ENCODE data around the gene CCL11. TPM values are rescaled to one million over a fixed set of nuclear protein-coding genes. Genes with fewer than 3 reads are reported as not detected.

The CCL11 gene
- not detected in 2 replicates for total RNA-seq

GRCh38 chr17:34285286-34285792 is at the start of gene CCL11:
Gene CCL11 (plus strand): TSS chr17:34285742. CDS start chr17:34285809, 67 bp downstream.

DNA sequence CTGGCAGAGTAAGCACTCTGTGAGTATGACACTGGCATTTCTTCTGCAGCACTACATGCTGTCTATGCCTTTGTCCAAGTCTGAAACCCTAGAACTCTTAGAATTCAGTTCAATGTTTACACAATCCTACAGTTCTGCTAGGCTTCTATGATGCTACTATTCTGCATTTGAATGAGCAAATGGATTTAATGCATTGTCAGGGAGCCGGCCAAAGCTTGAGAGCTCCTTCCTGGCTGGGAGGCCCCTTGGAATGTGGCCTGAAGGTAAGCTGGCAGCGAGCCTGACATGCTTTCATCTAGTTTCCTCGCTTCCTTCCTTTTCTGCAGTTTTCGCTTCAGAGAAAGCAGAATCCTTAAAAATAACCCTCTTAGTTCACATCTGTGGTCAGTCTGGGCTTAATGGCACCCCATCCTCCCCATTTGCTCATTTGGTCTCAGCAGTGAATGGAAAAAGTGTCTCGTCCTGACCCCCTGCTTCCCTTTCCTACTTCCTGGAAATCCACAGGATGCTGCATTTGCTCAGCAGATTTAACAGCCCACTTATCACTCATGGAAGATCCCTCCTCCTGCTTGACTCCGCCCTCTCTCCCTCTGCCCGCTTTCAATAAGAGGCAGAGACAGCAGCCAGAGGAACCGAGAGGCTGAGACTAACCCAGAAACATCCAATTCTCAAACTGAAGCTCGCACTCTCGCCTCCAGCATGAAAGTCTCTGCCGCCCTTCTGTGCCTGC is 30.7 kb upstream of the CCL11 start, which contains the start of gene CCL2:
CCL2 (plus strand) TSS at position 635 of the 730 bp plus-strand sequence; CDS start at position 700, 65 bp downstream.

DNA sequence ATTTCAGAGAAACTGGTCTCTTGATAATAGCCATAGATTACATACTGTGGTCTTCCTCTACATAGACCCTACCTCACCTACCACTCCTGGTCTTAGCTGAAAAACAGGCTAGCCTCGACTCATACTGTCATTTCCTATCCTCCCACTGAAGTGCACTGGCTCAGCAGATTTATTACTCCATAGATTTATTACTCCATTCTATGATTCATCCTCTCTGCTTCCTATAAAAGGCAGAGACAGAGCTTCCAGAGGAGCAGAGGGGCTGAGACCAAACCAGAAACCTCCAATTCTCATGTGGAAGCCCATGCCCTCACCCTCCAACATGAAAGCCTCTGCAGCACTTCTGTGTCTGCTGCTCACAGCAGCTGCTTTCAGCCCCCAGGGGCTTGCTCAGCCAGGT is 15.6 kb upstream of the CCL11 start, which contains the start of gene CCL7:
CCL7 (plus strand) TSS at position 253 of the 400 bp plus-strand sequence; CDS start at position 323, 70 bp downstream.

DNA sequence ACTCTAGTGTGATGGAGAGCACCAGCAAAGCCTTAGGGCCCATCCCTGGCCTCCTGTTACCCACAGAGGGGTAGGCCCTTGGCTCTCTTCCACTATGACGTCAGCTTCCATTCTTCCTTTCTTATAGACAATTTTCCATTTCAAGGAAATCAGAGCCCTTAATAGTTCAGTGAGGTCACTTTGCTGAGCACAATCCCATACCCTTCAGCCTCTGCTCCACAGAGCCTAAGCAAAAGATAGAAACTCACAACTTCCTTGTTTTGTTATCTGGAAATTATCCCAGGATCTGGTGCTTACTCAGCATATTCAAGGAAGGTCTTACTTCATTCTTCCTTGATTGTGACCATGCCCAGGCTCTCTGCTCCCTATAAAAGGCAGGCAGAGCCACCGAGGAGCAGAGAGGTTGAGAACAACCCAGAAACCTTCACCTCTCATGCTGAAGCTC is 33.5 kb downstream of the CCL11 start, which contains the start of gene CCL8:
CCL8 (plus strand) TSS at position 397 of the 445 bp plus-strand sequence. CDS start 67 bp downstream, outside the sequence.

Other genes with a start within 250 kb of the CCL11 start
- gene CCL2, start 30.5 kb upstream of the CCL11 start, total RNA-seq, result 6.1 and 30.5 TPM in 2 replicates
- 0.39 and 2.2 TPM in 2 replicates for gene CCL7, start 15.5 kb upstream of the CCL11 start, total RNA-seq
- gene CCL8, start 33.7 kb downstream of the CCL11 start, total RNA-seq, result not detected in 2 replicates
- not detected in 2 replicates for gene CCL13, start 70.7 kb downstream of the CCL11 start, total RNA-seq
- not detected in 2 replicates for gene CCL1, start 77.5 kb downstream of the CCL11 start, total RNA-seq

Measured in subcutaneous preadipocyte (primary cell).